SH-SY5Y (cell line): ENCODE measurements around the gene WNT3.

ENCODE experiments used
- GATA2 ChIP-seq: IDR thresholded peaks from 2 replicates; pipeline ENCODE4 v1.6.1; 2011; ENCODE audit warnings: mild to moderate bottlenecking, low read depth, low read length
- GATA3 ChIP-seq: IDR thresholded peaks from 2 replicates; pipeline ENCODE4 v1.6.1; 2011; ENCODE audit warnings: low read depth, mild to moderate bottlenecking, low read length, moderate library complexity

DNA sequence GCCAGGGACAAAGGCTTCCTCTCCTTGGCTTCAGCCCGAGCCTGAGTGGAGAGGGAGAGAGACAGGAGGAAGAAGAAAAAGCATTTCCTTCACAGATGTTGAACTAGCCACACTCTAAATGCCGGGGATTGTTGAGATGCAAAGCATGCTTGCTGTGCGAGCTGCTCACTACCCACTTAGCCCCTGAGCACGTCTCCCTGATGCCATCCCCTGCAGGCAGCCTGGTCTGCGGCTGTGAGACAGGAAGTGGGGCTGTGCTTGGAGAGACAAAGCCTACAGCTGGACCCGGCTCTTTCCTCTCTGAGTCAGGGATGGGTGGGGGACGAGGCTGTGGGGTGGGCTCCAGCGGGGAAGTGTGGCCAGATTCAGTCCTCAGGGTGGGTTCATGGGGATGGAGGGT, 46.6 kb upstream of the WNT3 start:
- TF ChIP-seq GATA3, result no peak
- TF ChIP-seq GATA2, result no peak
